Gastrocnemius medialis (tissue), 4 donors: ENCODE results near the gene RERE.

ENCODE experiments used
- CTCF ChIP-seq, 5 experiments: fragments of 450-650 bp in 3 of 5; fragments of 200-600 bp in 2 of 5; sonication (generic) in 2 of 5; IDR thresholded peaks in 4 of 5; conservative IDR thresholded peaks in 1 of 5; 1 replicate in 4 of 5; 2 replicates in 1 of 5; pipeline ENCODE4 v1.5.1; 2016 to 2019; ENCODE audit warnings: antibody characterized with exemption in 5 of 5, mild to moderate bottlenecking in 3 of 5, moderate library complexity in 3 of 5
- POLR2A ChIP-seq, 2 donors: fragments of 450-650 bp; IDR thresholded peaks; one replicate each; pipeline ENCODE4 v1.6.1; 2017; ENCODE audit warnings: antibody characterized with exemption in 2 of 2, mild to moderate bottlenecking in 2 of 2, moderate library complexity in 2 of 2

GRCh38 chr1:8538502-8538901, 278.9 kb downstream of the RERE start:
- TF ChIP-seq CTCF (IDR thresholded peaks at IDR 0.05 in 4 of 5, conservative IDR thresholded peaks at IDR 0.05 in 1 of 5) (no peak), POLR2A (IDR thresholded peaks at IDR 0.05) (no peak)
